ENCODE measurements around the gene ECE1. TPM values are rescaled to one million over a fixed set of nuclear protein-coding genes. Genes with fewer than 3 reads are reported as not detected.

ECE1 gene
- total and polyA plus RNA-seq, 2 of the 13 experiments (the other 11 are each of a cell fraction or from before 2014, with no cell fraction given) = 13.5 to 21.2 TPM

DNA sequence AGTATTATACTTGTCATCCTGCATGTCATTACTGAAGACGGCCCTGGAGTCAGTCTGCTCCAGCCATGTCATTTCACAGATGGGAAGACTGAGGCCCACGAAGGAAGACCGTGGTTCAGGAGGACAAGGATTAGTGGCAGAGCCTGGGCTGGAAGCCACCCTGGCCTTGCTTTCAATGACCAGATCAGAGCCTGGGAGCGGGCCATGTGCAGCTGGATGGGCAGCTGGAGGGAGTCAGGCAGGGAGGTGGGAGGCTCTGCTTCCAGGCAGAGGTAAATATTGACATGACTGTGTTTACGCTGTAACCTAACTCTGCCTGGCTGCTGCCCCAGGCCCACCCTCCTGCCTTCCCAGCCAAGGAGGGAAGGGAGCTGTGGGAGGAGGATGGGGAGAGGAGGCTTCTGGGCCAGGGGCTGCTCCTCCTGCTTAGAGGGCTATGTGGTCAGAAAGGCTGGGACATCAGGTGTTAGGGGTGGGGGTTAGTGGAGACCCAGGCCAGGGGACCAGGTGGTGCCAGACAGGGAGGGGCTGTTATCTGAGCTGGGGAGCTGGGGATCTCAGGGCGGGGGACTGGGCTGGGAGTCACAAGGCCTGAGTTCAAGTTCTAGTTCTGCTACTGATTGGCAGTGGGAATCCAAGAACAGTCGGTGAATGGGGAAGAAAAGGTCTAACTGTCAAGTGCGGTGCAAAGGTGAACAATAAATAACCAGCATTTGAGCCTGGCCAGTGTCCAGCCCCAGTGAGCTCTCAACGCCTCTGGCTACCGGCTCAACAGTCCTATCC lies 48.5 kb upstream of the ECE1 start (continued):
- TF ChIP-seq HOMEZ (CRISPR knock-in tag; IDR thresholded peaks at IDR 0.05; ENCODE audit: low read depth) (peak; percentile 80), CCAR2 (optimal IDR thresholded peaks at IDR 0.05; ENCODE audit: low read depth, low read length) (peak; percentile 25), ISL2 (CRISPR knock-in tag; IDR thresholded peaks at IDR 0.05) (peak; percentile 69), FOXA1 (IDR thresholded peaks at IDR 0.05) (peak; percentile 99), FOXA1 (CRISPR knock-in tag; IDR thresholded peaks at IDR 0.05) (peak; percentile 100), ZC3H13 (CRISPR knock-in tag; IDR thresholded peaks at IDR 0.05) (no peak), ZNF607 (CRISPR knock-in tag; IDR thresholded peaks at IDR 0.05; ENCODE audit: borderline replicate concordance) (no peak), CC2D1A (CRISPR knock-in tag; IDR thresholded peaks at IDR 0.05) (no peak), ZNF343 (CRISPR knock-in tag; IDR thresholded peaks at IDR 0.05) (no peak; the same call in 1 of the 2 replicates), POGZ (CRISPR knock-in tag; IDR thresholded peaks at IDR 0.05) (no peak), HNRNPL (IDR thresholded peaks at IDR 0.05; ENCODE audit: low read depth, low read length) (0 out of 2 replicates have a peak, but pooled peaks have one; percentile 51), ZNF552 (CRISPR knock-in tag; IDR thresholded peaks at IDR 0.05; ENCODE audit: borderline replicate concordance) (no peak; the same call in 1 of the 2 replicates), ZKSCAN5 (CRISPR knock-in tag; IDR thresholded peaks at IDR 0.05) (no peak), ZFP36 (IDR thresholded peaks at IDR 0.05; ENCODE audit: borderline replicate concordance, low read depth, low read length, partially characterized antibody) (no peak), ZNF777 (CRISPR knock-in tag; IDR thresholded peaks at IDR 0.05) (no peak), YEATS4 (CRISPR knock-in tag; IDR thresholded peaks at IDR 0.05; ENCODE audit: borderline replicate concordance) (no peak; the same call in 1 of the 2 replicates), PHF5A (CRISPR knock-in tag; IDR thresholded peaks at IDR 0.05; ENCODE audit: low read depth, unreplicated experiment) (no peak), KDM2A (CRISPR knock-in tag; IDR thresholded peaks at IDR 0.05; ENCODE audit: borderline replicate concordance, low read depth) (peak; percentile 54; the same call in 1 of the 2 replicates), ZFP36L1 (CRISPR knock-in tag; IDR thresholded peaks at IDR 0.05) (peak; percentile 80), ZNF251 (CRISPR knock-in tag; IDR thresholded peaks at IDR 0.05) (no peak), TAF1 (CRISPR knock-in tag; IDR thresholded peaks at IDR 0.05) (no peak), ZKSCAN1 (IDR thresholded peaks at IDR 0.05; ENCODE audit: low read length) (no peak)
- TF ChIP-seq, protein P1, sequence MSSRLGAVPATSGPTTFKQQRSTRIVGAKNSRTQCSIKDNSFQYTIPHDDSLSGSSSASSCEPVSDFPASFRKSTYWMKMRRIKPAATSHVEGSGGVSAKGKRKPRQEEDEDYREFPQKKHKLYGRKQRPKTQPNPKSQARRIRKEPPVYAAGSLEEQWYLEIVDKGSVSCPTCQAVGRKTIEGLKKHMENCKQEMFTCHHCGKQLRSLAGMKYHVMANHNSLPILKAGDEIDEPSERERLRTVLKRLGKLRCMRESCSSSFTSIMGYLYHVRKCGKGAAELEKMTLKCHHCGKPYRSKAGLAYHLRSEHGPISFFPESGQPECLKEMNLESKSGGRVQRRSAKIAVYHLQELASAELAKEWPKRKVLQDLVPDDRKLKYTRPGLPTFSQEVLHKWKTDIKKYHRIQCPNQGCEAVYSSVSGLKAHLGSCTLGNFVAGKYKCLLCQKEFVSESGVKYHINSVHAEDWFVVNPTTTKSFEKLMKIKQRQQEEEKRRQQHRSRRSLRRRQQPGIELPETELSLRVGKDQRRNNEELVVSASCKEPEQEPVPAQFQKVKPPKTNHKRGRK (CRISPR knock-in tag; IDR thresholded peaks at IDR 0.05) = no peak
- TF ChIP-seq, protein P2, sequence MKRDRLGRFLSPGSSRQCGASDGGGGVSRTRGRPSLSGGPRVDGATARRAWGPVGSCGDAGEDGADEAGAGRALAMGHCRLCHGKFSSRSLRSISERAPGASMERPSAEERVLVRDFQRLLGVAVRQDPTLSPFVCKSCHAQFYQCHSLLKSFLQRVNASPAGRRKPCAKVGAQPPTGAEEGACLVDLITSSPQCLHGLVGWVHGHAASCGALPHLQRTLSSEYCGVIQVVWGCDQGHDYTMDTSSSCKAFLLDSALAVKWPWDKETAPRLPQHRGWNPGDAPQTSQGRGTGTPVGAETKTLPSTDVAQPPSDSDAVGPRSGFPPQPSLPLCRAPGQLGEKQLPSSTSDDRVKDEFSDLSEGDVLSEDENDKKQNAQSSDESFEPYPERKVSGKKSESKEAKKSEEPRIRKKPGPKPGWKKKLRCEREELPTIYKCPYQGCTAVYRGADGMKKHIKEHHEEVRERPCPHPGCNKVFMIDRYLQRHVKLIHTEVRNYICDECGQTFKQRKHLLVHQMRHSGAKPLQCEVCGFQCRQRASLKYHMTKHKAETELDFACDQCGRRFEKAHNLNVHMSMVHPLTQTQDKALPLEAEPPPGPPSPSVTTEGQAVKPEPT (CRISPR knock-in tag; IDR thresholded peaks at IDR 0.05; ENCODE audit: low read depth) = no peak
- TF ChIP-seq, protein P3, sequence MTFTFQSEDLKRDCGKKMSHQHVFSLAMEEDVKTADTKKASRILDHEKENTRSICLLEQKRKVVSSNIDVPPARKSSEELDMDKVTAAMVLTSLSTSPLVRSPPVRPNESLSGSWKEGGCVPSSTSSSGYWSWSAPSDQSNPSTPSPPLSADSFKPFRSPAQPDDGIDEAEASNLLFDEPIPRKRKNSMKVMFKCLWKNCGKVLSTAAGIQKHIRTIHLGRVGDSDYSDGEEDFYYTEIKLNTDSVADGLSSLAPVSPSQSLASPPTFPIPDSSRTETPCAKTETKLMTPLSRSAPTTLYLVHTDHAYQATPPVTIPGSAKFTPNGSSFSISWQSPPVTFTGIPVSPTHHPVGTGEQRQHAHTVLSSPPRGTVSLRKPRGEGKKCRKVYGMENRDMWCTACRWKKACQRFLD (CRISPR knock-in tag; IDR thresholded peaks at IDR 0.05; ENCODE audit: borderline replicate concordance) = no peak

Data from HepG2 (cell line).